Aorta (tissue), 5 donors: ENCODE results near the gene HSPBP1. TPM values are rescaled to one million over a fixed set of nuclear protein-coding genes. Genes with fewer than 3 reads are reported as not detected.

ENCODE experiments used
- ATAC-seq: fragments of 200-7000 bp; cut with Tn5 transposase; one replicate; pipeline ENCODE4 v1.9.1; 2022; ENCODE audit warnings: moderate library complexity; ENCODE audit not compliant: low FRiP score
- DNase-seq, 2 donors: peaks; one replicate each; pipeline ENCODE4 v3.0.0-alpha.2; 2020
- H3K27ac ChIP-seq, 2 donors: one replicate each; pipeline ENCODE4 v1.5.1; 2013; ENCODE audit warnings: low read length in 2 of 2, mild to moderate bottlenecking in 2 of 2, moderate library complexity in 2 of 2, control low read depth in 1 of 2, inconsistent platforms in 1 of 2, low read depth in 1 of 2
- H3K27me3 ChIP-seq, 2 donors: one replicate each; pipeline ENCODE4 v1.6.1; 2013; ENCODE audit warnings: control low read depth in 1 of 2, low read length in 1 of 2, mild to moderate bottlenecking in 1 of 2, moderate library complexity in 1 of 2; ENCODE audit not compliant: insufficient read depth in 2 of 2, control insufficient read depth in 1 of 2
- H3K36me3 ChIP-seq, 2 donors: one replicate each; pipeline ENCODE4 v1.6.1; 2013; ENCODE audit warnings: control low read depth in 1 of 2, low read length in 1 of 2, mild to moderate bottlenecking in 1 of 2; ENCODE audit not compliant: insufficient read depth in 2 of 2, control insufficient read depth in 1 of 2
- H3K4me1 ChIP-seq, 2 donors: one replicate each; pipeline ENCODE4 v1.6.1; 2013; ENCODE audit warnings: low read length in 2 of 2, control low read depth in 1 of 2, mild to moderate bottlenecking in 1 of 2, moderate library complexity in 1 of 2; ENCODE audit not compliant: insufficient read depth in 2 of 2, control insufficient read depth in 1 of 2
- H3K4me3 ChIP-seq, 2 donors: one replicate each; pipeline ENCODE4 v1.5.1; 2013; ENCODE audit warnings: low read length in 2 of 2, control low read depth in 1 of 2, mild to moderate bottlenecking in 1 of 2
- H3K9me3 ChIP-seq: one replicate; pipeline ENCODE4 v1.6.1; 2013; ENCODE audit warnings: mild to moderate bottlenecking, low read length; ENCODE audit not compliant: control insufficient read depth
- WGBS, 2 donors: extraction: QIAGEN DNeasy Blood & Tissue Kit; methylation state at CpG; one replicate each; pipeline ENCODE4 v1.1.7; 2013; 5-methylcytosine and 5-hydroxymethylcytosine counted together
- intact Hi-C, 2 donors: fragments of 100-400 bp; cut with DNase I; formaldehyde crosslinking; loops; one replicate each; pipeline versions ENCODE4 v1.14.2 to v1.15.0; 2022
- polyA plus RNA-seq, 2 donors: library from polyadenylated mRNA; stranded (reverse); fragments of 200-250 nt; gene quantifications; one replicate each; pipeline ENCODE4 v1.2.3, GENCODE V29; 2013
- total RNA-seq, 2 donors: library from RNA; stranded (reverse); fragmentation: NEBNext Ultra II Directional; extraction: Animal tissue kit (Norgen Biotek cat#: 25700); gene quantifications; one replicate each; pipeline ENCODE4 v1.2.1, GENCODE V29; 2021
- donor health status: healthy with polysubstance abuse.
- donor health status: Bipolar disorder and iron deficiency.
- donor health status: DM: no; HTN: no; CAD: no.
- donor health status: DM: no; HTN: no; CAD: no.
- donor health status: DM: yes; HTN: yes; CAD: no.

Gene HSPBP1
- total and polyA plus RNA-seq, 4 donors, result 14.1 to 25.3 (median 15.5) TPM

DNA sequence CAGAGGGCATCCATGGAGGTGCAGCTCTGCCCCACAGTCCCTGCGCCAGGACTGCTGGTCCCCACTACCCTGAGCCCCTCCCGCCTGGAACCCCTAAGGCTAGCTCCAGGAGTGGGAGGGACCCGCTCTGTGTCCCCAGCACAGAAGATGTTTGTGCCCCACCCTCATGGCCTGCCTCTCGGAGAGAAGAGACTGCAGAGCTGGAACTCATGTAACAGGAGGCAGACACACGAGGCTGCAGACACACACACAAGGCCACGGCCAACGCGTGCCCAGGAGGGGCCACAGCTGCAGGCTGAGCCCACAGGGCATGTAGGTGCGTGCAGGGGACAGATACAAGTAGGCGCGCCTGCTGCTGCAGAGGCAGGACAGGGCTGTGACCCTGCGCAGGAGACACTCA lies 40.9 kb downstream of the HSPBP1 start:
- ATAC-seq (no peak), DNase-seq (peak; percentile 17 to 58)
- intact Hi-C loops, result no loop called here
- Histone ChIP-seq H3K36me3 (peaks cover 0 to 9% of the 10 kb centered on the region in 2 donors), H3K27ac (no peak overlapping the region), H3K9me3 (no peaks in the 10 kb centered on the region), H3K27me3 (no peaks in the 10 kb centered on the region), H3K4me3 (no peak overlapping the region), H3K4me1 (no peaks in the 10 kb centered on the region)
- WGBS, 2 donors, result 90 to 93% methylated on average over 12 of the region's 12 CpGs

GRCh38 chr19:55238030-55238429 lies 41.9 kb downstream of the HSPBP1 start:
- H3K4me1 ChIP-seq, result no peaks in the 10 kb centered on the region
- 91 to 92% methylated on average over 8 of the region's 8 CpGs for WGBS, 2 donors
- intact Hi-C loops, result no loop called here
- no peak overlapping the region for H3K4me3 ChIP-seq
- no peaks in the 10 kb centered on the region for H3K27me3 ChIP-seq
- H3K9me3 ChIP-seq, result no peaks in the 10 kb centered on the region
- DNase-seq (no peak), ATAC-seq (no peak)
- H3K36me3 ChIP-seq, result peaks cover 0 to 9% of the 10 kb centered on the region in 2 donors
- no peak overlapping the region for H3K27ac ChIP-seq

DNA sequence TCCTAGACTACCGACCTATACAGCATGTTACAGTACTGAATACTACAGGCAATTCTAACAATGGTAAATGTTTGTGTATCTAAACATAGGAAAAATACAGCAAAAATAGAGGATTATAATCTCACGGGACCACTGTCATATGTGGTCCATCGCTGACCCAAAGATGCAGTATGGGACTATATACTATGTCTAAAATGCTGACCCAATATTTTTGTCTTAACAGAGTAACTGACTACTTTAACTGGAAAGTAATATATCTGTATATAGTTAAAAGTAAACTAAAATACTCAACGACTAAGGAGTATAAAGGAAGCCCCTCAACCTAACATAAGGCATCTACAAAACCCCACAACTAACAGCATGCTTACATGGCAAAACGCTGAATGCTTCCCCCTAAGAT lies 46.9 kb downstream of the HSPBP1 start:
- intact Hi-C loops, result no loop called here
- Histone ChIP-seq H3K27ac (no peak overlapping the region), H3K36me3 (peaks cover 0 to 6% of the 10 kb centered on the region in 2 donors), H3K9me3 (no peaks in the 10 kb centered on the region), H3K4me1 (no peaks in the 10 kb centered on the region), H3K27me3 (no peaks in the 10 kb centered on the region), H3K4me3 (no peak overlapping the region)
- DNase-seq (no peak), ATAC-seq (no peak)
- WGBS, 2 donors, result 91% methylated on average over 5 of the region's 5 CpGs

- ATAC-seq, result no peak
- Histone ChIP-seq H3K27me3 (no peaks in the 10 kb centered on the region), H3K36me3 (peaks cover 0 to 7% of the 10 kb centered on the region in 2 donors), H3K4me3 (no peak overlapping the region), H3K4me1 (no peaks in the 10 kb centered on the region), H3K9me3 (no peaks in the 10 kb centered on the region), H3K27ac (no peak overlapping the region)
- peak in 1 of 2 donors; percentile 65 for DNase-seq
- intact Hi-C loops, result no loop called here
- 71 to 72% methylated on average over 11 to 12 of the region's 12 CpGs for WGBS, 2 donors
These were observed 47.7 kb downstream of the HSPBP1 start for GRCh38 chr19:55232286-55232602.

DNA sequence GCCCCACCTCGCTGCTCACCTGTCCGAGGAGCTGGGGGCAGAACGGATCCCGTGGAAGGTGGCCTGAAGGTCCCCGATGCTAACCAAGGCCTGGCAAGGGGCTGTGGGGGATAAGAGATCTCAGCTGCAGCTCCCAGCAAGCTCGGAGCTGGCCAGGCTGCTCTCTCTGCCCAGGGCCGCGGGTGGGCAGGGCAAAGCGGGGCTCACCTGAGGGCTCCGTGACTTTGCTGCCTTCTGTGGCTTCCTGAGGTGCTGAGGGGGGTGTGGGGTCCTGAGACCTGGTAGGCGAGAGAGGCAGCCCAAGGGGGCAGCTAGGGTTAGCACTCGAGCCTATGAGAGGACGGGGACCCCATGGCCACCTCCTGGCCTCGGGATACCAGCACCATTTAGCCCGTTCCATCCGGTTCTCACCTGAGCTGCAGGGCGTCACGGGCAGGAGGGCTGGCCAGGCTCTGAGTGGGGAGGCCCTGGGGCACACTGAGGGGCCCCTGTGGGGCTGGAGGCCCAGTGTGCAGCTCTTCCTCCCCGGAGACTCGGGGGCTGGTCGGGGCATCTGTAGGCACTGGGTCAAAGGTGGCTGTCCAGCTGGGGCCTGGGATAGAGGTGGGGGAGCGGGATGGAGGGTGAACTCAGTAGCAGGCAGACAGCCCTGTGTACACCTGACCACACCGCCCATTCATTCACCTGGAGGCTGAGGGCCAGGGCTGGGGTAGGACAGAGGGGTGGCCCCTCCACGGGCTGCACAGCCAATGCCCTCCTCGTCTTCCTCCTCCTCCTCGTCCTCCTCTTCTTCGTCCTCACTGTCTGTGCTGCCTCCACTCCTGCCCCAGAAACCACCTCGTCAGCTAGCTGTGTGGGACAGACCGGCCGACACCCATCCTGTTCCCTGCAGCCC lies 48.3 kb downstream of the HSPBP1 start:
- Histone ChIP-seq H3K27me3 (no peaks in the 10 kb centered on the region), H3K4me3 (no peak overlapping the region), H3K36me3 (peaks cover 0 to 4% of the 10 kb centered on the region in 2 donors), H3K4me1 (no peaks in the 10 kb centered on the region), H3K9me3 (no peaks in the 10 kb centered on the region), H3K27ac (no peak overlapping the region)
- no peak for ATAC-seq
- 91% methylated on average over 30 of the region's 30 CpGs for WGBS, 2 donors
- intact Hi-C loops, result no loop called here
- peak; percentile 30 to 33 for DNase-seq

DNA sequence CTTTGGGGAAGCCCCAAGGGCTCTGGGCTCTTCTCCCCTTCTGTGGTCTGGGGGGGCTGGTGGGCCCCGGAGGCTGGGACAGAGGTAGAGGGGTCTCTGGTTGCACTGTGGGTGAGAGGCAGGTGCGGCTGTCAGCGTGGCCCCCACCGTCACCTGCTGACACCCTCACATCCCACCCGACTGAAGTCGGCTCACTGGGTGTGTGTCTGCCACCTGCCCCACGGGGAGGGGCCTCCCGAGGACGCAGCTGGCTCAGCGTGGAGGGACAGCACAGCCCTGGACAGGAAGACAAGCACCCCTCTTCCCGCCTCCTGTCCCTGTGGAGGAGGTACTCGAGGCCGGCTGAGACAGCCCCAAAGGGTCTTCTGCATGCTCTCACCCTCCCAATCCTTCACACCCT lies 49.1 kb downstream of the HSPBP1 start:
- no peak overlapping the region for H3K4me3 ChIP-seq
- no peaks in the 10 kb centered on the region for H3K27me3 ChIP-seq
- no peaks in the 10 kb centered on the region for H3K9me3 ChIP-seq
- DNase-seq (peak in 1 of 2 donors; percentile 17), ATAC-seq (no peak)
- peaks cover 0 to 4% of the 10 kb centered on the region in 2 donors for H3K36me3 ChIP-seq
- H3K27ac ChIP-seq, result no peak overlapping the region
- intact Hi-C loops, result no loop called here
- H3K4me1 ChIP-seq, result no peaks in the 10 kb centered on the region
- WGBS, 2 donors, result 88 to 93% methylated on average over 12 to 13 of the region's 13 CpGs

DNA sequence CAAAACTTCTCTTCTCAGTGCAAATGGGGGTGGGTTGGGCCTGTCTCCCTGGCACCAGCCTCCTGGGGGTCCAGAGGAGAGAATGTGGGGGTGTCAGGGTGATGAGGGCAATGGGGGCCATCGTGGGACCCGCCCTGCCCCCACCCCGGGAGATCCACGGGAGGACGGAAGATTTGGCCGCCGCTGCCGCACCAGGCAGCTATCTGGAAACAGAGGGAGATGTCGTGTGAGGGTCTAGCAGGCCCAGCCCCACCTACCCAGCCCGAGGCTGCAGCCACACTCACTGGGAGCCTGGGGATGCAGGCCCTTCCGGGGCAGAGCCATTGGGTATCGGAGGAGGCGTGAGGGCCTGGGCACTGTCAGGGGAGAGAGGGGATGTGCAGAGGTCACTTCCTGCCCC lies 49.6 kb downstream of the HSPBP1 start:
- peaks cover 0 to 4% of the 10 kb centered on the region in 2 donors for H3K36me3 ChIP-seq
- DNase-seq, result peak in 1 of 2 donors; percentile 40
- 81 to 86% methylated on average over 9 to 13 of the region's 13 CpGs for WGBS, 2 donors

GRCh38 chr19:55229789-55230182 lies 50.1 kb downstream of the HSPBP1 start:
- Histone ChIP-seq H3K9me3 (no peaks in the 10 kb centered on the region), H3K27ac (no peak overlapping the region), H3K4me1 (no peaks in the 10 kb centered on the region), H3K4me3 (no peak overlapping the region), H3K36me3 (peaks cover 0 to 4% of the 10 kb centered on the region in 2 donors), H3K27me3 (no peaks in the 10 kb centered on the region)
- DNase-seq, result peak in 1 of 2 donors; percentile 42
- 83 to 90% methylated on average over 12 to 17 of the region's 17 CpGs for WGBS, 2 donors
- intact Hi-C loops, result no loop called here
- no peak for ATAC-seq

More for the DNA sequence above, 49.6 kb downstream of the HSPBP1 start:
- intact Hi-C loops, result no loop called here
- no peak for ATAC-seq
- H3K9me3 ChIP-seq, result no peaks in the 10 kb centered on the region
- no peaks in the 10 kb centered on the region for H3K4me1 ChIP-seq
- H3K27me3 ChIP-seq, result no peaks in the 10 kb centered on the region
- no peak overlapping the region for H3K4me3 ChIP-seq
- H3K27ac ChIP-seq, result no peak overlapping the region

DNA sequence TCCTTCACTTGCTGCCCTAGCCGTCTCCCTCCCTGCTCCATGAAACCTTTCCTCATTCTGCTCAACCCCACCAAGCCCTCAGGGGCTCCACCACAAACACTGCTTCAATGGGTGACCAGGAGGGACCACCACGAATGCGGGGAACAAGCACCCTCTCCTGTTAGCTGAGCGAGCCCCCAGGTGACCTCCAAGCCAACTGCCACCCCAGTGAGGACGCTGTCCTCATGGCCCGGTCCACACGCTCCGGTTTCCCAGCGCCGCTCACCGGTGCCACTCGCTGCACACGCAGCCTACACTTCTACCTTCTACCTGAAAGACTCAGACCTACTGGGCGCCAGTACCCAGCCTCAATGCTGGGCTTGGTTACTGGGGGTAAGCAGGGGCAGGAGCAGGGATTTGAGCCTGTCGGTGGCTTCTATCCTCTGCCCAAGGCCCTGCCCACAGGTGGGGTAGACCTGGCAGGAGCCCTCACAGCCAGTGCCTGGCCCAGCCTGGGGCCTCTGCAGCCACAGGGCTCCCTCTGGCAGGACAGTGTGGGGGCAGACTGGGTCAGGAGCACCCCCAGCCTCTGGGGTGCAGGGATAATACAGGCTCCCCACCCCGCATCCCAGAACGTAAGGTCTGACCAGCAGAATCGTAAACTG lies 50.6 kb downstream of the HSPBP1 start:
- Histone ChIP-seq H3K27me3 (no peaks in the 10 kb centered on the region), H3K36me3 (peaks cover 0 to 4% of the 10 kb centered on the region in 2 donors), H3K27ac (no peak overlapping the region), H3K4me3 (no peak overlapping the region), H3K9me3 (no peaks in the 10 kb centered on the region), H3K4me1 (no peaks in the 10 kb centered on the region)
- DNase-seq, result peak in 1 of 2 donors; percentile 20
- 93% methylated on average over 18 of the region's 18 CpGs for WGBS, 2 donors
- no peak for ATAC-seq
- intact Hi-C loops, result no loop called here
